GM18867 (cell line): ENCODE measurements around the gene DTHD1.

ENCODE experiments used
- ATAC-seq: cut with Tn5 transposase; IDR thresholded peaks from one replicate; pipeline ENCODE4 v1.9.1; 2021; ENCODE audit warnings: mild to moderate bottlenecking, moderate library complexity; ENCODE audit not compliant: unreplicated experiment

Gene DTHD1

GRCh38 chr4:36312511-36312910 is 31.1 kb downstream of the DTHD1 start:
- no peak for ATAC-seq

- no peak for ATAC-seq
Measured at GRCh38 chr4:36313301-36313700, 31.9 kb downstream of the DTHD1 start.

DNA sequence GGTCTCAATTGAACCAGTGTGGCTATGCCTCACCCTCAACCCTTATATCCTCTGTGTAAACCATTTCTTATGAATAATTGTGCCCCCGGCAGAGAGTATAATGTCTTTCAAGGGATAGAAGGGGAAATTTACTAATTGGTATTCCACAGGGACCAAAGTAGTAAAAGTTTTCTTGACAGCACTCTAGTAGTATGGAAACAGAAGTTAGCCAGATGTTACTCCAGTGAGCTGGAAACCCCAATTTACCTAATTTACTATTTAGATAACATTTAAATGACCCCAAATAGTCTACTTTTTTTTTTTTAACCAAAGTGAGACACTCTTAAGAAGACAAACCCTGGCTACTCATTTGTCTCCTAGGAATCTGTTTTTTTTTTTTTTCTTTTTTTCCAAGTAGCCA is 32.3 kb downstream of the DTHD1 start:
- no peak for ATAC-seq

DNA sequence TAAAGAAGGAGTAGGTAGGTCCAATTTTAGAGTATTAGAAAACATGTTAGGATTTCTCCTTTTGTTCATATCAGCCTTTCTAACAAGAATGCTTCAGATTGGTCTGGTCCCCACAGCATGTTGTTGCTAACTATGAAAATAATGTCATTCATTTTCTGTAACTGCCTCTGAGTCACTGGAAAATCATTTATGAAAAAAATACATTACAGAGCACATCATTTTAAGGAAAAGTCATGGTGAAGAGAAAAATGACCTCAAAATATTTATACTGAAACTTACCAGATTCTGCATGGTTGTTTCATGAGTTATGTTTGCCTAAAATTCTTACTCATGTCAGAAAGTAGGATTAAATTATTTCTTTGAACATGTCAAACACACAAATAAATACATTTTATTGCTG is 35.2 kb downstream of the DTHD1 start:
- ATAC-seq: no peak

DNA sequence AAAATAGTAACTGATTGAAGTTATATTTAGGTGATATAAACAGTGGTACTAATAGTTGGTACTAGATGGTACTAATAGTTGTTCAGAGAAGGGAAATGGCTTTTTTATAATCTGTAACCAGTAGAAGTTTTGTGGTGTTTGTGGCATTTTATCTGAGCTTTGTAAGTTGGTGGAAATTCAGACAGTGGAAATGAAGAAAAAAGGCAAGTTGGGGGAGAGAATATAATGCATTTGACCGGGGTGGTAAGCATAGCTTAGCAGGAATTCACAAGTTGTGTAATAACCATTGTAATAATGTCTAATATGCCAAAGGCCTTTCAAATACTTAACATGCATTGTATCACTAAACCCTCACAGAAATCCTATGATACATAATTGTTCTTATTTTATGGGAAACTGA is 36.3 kb downstream of the DTHD1 start:
- no peak for ATAC-seq

DNA sequence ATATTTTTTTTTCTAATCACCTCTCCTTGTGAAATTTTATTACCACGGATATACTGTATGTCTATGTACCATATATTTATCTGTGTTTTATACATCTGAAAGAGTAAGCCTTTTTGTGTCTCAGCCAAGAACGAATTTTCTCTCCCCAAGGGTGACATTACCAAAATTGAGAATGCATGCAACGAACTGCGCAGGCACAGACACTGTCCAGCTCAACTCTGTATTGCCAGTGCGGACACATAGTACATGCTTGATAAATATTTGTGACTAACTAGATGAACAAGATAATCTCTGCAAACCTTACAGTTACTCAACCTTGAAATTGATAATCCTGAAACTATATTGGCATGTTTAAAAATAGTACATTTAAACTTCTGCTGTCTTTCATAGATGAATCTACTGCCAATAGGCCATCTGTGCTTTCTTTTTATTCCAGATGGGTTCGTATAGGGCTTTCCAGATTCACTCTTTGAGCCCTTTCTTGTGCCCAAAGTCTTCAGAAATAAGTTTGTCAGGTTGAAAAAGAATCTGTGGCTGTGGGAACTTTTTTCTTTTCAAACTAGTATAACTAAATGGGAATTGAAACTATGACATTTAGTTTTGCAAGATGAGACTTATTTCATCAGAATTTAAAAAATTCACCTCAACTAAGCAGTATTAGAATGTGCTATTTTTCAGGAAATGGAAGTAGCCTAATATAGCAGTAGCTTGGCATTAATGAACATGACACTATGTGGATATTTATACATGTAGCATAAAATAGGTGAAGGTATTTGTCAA is 38.9 kb downstream of the DTHD1 start:
- ATAC-seq: peak; percentile 41

GRCh38 chr4:36321176-36321575 is 39.8 kb downstream of the DTHD1 start:
- ATAC-seq: no peak

GRCh38 chr4:36322921-36323354 is 41.5 kb downstream of the DTHD1 start:
- ATAC-seq: no peak

GRCh38 chr4:36323816-36324419 is 42.5 kb downstream of the DTHD1 start:
- no peak for ATAC-seq

- ATAC-seq: no peak
Measured at GRCh38 chr4:36324808-36325207, 43.4 kb downstream of the DTHD1 start.

DNA sequence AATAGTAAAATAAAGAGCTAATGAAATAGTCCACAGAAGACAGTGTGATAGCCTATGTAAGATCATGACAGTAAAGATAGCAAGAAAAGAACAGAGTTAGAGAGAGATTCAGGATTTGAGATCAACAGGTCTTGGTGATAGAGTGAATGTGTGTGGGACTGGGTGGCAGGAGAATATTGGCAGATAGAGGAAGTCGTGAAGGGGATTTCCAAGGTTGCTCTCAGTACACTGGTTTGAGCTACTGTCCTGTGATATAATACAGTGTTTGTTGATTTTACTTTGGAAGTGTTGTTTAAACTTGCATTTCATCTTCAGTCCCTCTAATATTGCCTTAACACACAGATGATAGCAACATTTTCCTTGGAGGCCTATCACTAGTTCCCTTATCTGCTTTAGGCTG is 44.1 kb downstream of the DTHD1 start:
- peak; percentile 84 for ATAC-seq

- peak; percentile 2 for ATAC-seq
Measured at GRCh38 chr4:36325926-36326325, 44.5 kb downstream of the DTHD1 start.

DNA sequence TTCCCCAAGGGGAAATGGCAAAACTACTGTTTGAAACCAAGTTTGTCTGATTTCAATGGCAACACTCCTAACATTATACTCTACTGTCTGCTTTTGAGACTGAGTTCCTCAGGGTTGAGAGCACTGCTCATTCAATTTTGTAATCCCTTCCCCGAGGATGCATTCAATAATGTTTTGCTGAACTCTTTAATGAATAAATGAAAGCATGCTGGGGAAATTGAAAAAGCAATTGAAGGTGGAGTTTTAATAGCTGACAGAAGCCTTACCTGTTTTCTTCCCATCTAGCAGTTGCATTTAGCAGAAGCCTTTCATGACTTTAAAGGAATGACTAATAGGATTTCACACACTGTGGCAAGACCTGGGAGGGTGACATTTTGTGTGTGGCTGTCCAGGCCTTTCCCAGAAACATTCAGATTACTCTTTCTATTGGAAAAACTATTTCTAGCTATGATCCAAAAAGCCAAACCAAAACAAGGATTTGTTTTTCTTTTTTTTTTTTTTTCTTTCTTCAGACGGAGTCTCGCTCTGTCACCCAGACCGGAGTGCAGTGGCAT is 45.1 kb downstream of the DTHD1 start:
- ATAC-seq: no peak

- ATAC-seq: no peak
Measured at GRCh38 chr4:36327400-36327799, 46.0 kb downstream of the DTHD1 start.

- ATAC-seq: no peak
Measured at GRCh38 chr4:36328130-36328529, 46.7 kb downstream of the DTHD1 start.

GRCh38 chr4:36329228-36329627 is 47.8 kb downstream of the DTHD1 start:
- ATAC-seq: no peak

GRCh38 chr4:36330796-36331195 is 49.4 kb downstream of the DTHD1 start:
- ATAC-seq: no peak

- peak; percentile 82 for ATAC-seq
Measured at GRCh38 chr4:36332023-36332781, 50.8 kb downstream of the DTHD1 start.

- ATAC-seq: peak; percentile 99
Measured at GRCh38 chr4:36332782-36333131, 51.3 kb downstream of the DTHD1 start.

DNA sequence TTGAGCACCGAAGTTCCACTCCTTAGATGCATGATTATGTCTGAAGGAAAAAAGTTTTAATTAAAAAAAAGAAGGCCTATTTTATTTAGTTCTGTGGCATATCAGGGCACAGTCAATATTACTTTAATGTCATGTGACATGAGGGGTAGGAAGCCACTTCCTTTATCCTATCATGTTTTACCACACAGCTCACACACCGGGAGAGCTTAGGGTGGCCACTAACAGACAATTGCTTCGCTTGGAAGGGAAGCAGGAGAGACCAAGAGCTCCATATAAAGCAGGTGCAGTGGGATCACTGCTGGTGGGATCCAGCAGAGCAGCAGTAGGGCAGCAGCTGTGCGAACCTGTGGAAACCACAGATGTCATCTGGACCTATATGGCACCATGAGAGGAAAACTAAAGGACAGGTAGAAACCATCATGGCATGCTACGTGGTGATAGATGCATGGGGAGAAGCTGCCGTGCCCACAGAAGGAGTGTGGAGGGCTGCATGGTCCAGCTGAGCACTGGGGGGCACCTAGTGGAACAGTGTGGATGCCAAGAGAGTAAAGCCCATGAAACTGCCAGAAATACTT is 52.0 kb downstream of the DTHD1 start:
- ATAC-seq: no peak

DNA sequence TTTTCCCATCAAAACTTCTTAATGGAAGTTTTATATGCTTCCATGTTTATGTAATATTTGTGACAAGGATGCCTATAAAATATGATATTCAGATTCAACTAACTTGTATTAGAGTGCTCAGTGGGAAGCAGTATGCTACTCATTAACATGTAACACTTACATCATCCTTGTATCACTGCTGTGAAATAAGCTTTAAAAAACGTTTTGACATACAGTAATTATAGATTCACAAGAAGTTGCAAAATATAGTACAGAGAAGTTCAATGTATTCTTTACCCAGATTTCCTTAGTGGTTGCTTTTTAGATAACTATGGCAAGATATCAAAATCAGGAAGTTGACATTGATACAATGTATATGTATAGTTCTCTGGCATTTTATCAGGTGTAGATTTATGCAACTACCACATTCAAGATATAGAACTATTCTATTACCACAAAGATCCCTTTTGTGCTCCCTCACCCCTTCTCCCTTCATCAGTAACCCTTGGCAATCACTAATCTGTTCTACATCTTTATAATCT is 56.3 kb downstream of the DTHD1 start:
- ATAC-seq: no peak
